Measurements from ENCODE around the gene REXO5. TPM values are rescaled to one million over a fixed set of nuclear protein-coding genes. Genes with fewer than 3 reads are reported as not detected.

The REXO5 gene
- total RNA-seq, 2 experiments from 2014 or later: 26.5 to 38.9 TPM

DNA sequence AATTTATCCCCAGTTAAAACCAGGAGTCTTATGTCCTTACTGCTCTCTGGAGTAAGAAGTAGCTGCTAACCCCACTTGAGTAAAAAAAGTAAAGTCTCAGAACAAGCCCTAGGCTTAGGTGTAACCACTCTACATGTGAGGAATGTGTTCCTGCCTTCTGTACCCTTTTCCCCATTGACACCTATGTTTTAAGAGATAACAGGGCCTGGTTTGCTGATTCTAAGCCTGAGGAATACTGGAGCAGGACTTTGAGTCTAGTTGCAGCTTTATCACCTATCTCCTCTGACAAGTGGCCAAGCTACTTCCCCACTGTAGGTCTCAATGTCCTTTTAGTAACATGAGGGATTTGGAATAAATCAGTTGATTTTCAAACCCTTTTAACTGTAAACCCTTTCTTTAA, 40.2 kb downstream of the REXO5 start:
- DNase-seq (ENCODE audit: low spot score): no peak
- H3K4me2 ChIP-seq (ENCODE audit: low read length): no peak overlapping the region
- no peaks in the 10 kb centered on the region for H3K4me1 ChIP-seq (ENCODE audit: insufficient read depth, low read length, poor library complexity, severe bottlenecking)
- POLR2A ChIA-PET: interaction anchor here (0.6 kb wide), 1 partner anchor 113 kb away, joined by 3 read pairs; no protein-coding TSS in a partner anchor
- H2AFZ ChIP-seq (ENCODE audit: low read length): no peak overlapping the region
- no peaks in the 10 kb centered on the region for H3K79me2 ChIP-seq (ENCODE audit: insufficient read depth, low read depth, low read length)
- no peak overlapping the region for H3K27ac ChIP-seq (ENCODE audit: low read depth, low read length, poor library complexity, severe bottlenecking)
- H3K9me2 ChIP-seq (ENCODE audit: insufficient read depth, low read length): no peaks in the 10 kb centered on the region
- CTCF ChIA-PET (ENCODE audit: unreplicated experiment): no interaction called here
- intact Hi-C loops (cut with micrococcal nuclease; ENCODE audit: unreplicated experiment): no loop called here
- H4K20me1 ChIP-seq (ENCODE audit: insufficient read depth, low read length): no peaks in the 10 kb centered on the region; the same call in 1 of the 2 replicates
- BruUV-seq (replicated peaks): no TSS peak
- TF ChIP-seq EZH2phosphoT487 (IDR thresholded peaks at IDR 0.05; ENCODE audit: borderline replicate concordance, low read depth, low read length): no peak
- TF ChIP-seq, protein P1, sequence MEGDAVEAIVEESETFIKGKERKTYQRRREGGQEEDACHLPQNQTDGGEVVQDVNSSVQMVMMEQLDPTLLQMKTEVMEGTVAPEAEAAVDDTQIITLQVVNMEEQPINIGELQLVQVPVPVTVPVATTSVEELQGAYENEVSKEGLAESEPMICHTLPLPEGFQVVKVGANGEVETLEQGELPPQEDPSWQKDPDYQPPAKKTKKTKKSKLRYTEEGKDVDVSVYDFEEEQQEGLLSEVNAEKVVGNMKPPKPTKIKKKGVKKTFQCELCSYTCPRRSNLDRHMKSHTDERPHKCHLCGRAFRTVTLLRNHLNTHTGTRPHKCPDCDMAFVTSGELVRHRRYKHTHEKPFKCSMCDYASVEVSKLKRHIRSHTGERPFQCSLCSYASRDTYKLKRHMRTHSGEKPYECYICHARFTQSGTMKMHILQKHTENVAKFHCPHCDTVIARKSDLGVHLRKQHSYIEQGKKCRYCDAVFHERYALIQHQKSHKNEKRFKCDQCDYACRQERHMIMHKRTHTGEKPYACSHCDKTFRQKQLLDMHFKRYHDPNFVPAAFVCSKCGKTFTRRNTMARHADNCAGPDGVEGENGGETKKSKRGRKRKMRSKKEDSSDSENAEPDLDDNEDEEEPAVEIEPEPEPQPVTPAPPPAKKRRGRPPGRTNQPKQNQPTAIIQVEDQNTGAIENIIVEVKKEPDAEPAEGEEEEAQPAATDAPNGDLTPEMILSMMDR (conservative IDR thresholded peaks at IDR 0.05; ENCODE audit: low read length): no peak
- H3K9me3 ChIP-seq (ENCODE audit: low read length): no peaks in the 10 kb centered on the region
- peaks cover 52% of the 10 kb centered on the region for H3K36me3 ChIP-seq (ENCODE audit: insufficient read depth, low read length)
- H3K4me3 ChIP-seq (ENCODE audit: low read depth, low read length, poor library complexity, severe bottlenecking): no peak overlapping the region

- H3K9me2 ChIP-seq (ENCODE audit: insufficient read depth, low read length): no peaks in the 10 kb centered on the region
- H4K20me1 ChIP-seq (ENCODE audit: insufficient read depth, low read length): no peaks in the 10 kb centered on the region; the same call in 1 of the 2 replicates
- no peak for DNase-seq (ENCODE audit: low spot score)
- TF ChIP-seq EZH2phosphoT487 (IDR thresholded peaks at IDR 0.05; ENCODE audit: borderline replicate concordance, low read depth, low read length): no peak
- TF ChIP-seq, protein P1 (conservative IDR thresholded peaks at IDR 0.05; ENCODE audit: low read length): no peak
- H3K36me3 ChIP-seq (ENCODE audit: insufficient read depth, low read length): peaks cover 43% of the 10 kb centered on the region
- H3K79me2 ChIP-seq (ENCODE audit: insufficient read depth, low read depth, low read length): no peaks in the 10 kb centered on the region
- no peak overlapping the region for H3K27ac ChIP-seq (ENCODE audit: low read depth, low read length, poor library complexity, severe bottlenecking)
- no peak overlapping the region for H3K4me3 ChIP-seq (ENCODE audit: low read depth, low read length, poor library complexity, severe bottlenecking)
- POLR2A ChIA-PET: interaction anchor here (0.6 kb wide), 1 partner anchor 112 kb away, joined by 3 read pairs; no protein-coding TSS in a partner anchor
- no peaks in the 10 kb centered on the region for H3K4me1 ChIP-seq (ENCODE audit: insufficient read depth, low read length, poor library complexity, severe bottlenecking)
- H3K4me2 ChIP-seq (ENCODE audit: low read length): no peak overlapping the region
- H3K9me3 ChIP-seq (ENCODE audit: low read length): no peaks in the 10 kb centered on the region
- CTCF ChIA-PET (ENCODE audit: unreplicated experiment): no interaction called here
- no peak overlapping the region for H2AFZ ChIP-seq (ENCODE audit: low read length)
- no TSS peak for BruUV-seq (replicated peaks)
- intact Hi-C loops (cut with micrococcal nuclease; ENCODE audit: unreplicated experiment): no loop called here
These were observed 41.2 kb downstream of the REXO5 start for GRCh38 chr16:20847550-20847949.

- Histone ChIP-seq H3K27ac (ENCODE audit: low read depth, low read length, poor library complexity, severe bottlenecking) (no peak overlapping the region), H3K4me1 (ENCODE audit: insufficient read depth, low read length, poor library complexity, severe bottlenecking) (no peaks in the 10 kb centered on the region), H3K4me2 (ENCODE audit: low read length) (no peak overlapping the region), H3K9me3 (ENCODE audit: low read length) (no peaks in the 10 kb centered on the region), H2AFZ (ENCODE audit: low read length) (no peak overlapping the region), H3K36me3 (ENCODE audit: insufficient read depth, low read length) (peaks cover 25% of the 10 kb centered on the region), H3K4me3 (ENCODE audit: low read depth, low read length, poor library complexity, severe bottlenecking) (no peak overlapping the region), H3K9me2 (ENCODE audit: insufficient read depth, low read length) (no peaks in the 10 kb centered on the region), H4K20me1 (ENCODE audit: insufficient read depth, low read length) (no peaks in the 10 kb centered on the region; the same call in 1 of the 2 replicates), H3K79me2 (ENCODE audit: insufficient read depth, low read depth, low read length) (no peaks in the 10 kb centered on the region)
- DNase-seq (ENCODE audit: low spot score): peak; percentile 56
- no TSS peak for BruUV-seq (replicated peaks)
- TF ChIP-seq EZH2phosphoT487 (IDR thresholded peaks at IDR 0.05; ENCODE audit: borderline replicate concordance, low read depth, low read length): no peak
- TF ChIP-seq, protein P1 (conservative IDR thresholded peaks at IDR 0.05; ENCODE audit: low read length): peak; percentile 99
- intact Hi-C loops (cut with micrococcal nuclease; ENCODE audit: unreplicated experiment): loop anchor here (1.0 to 2.0 kb wide), 3 partner anchors 59 to 235 kb away; no protein-coding TSS in a partner anchor
- CTCF ChIA-PET (ENCODE audit: unreplicated experiment): interaction anchor here (0.6 kb wide), 1 partner anchor 18 kb away, joined by 3 read pairs; no protein-coding TSS in a partner anchor
- POLR2A ChIA-PET: interaction anchor here (0.6 to 1.0 kb wide), 3 partner anchors 109 to 1922 kb away, joined by 3 read pairs; no protein-coding TSS in a partner anchor
These were observed 43.5 kb downstream of the REXO5 start for GRCh38 chr16:20849589-20850390.
